Measurements from ENCODE around the gene TMEM80.
"Not testable (repeated sequence)": the region's sequence is repeated elsewhere in the genome, so short reads cannot be mapped to it uniquely, and the experiment has no call there.

The TMEM80 gene

DNA sequence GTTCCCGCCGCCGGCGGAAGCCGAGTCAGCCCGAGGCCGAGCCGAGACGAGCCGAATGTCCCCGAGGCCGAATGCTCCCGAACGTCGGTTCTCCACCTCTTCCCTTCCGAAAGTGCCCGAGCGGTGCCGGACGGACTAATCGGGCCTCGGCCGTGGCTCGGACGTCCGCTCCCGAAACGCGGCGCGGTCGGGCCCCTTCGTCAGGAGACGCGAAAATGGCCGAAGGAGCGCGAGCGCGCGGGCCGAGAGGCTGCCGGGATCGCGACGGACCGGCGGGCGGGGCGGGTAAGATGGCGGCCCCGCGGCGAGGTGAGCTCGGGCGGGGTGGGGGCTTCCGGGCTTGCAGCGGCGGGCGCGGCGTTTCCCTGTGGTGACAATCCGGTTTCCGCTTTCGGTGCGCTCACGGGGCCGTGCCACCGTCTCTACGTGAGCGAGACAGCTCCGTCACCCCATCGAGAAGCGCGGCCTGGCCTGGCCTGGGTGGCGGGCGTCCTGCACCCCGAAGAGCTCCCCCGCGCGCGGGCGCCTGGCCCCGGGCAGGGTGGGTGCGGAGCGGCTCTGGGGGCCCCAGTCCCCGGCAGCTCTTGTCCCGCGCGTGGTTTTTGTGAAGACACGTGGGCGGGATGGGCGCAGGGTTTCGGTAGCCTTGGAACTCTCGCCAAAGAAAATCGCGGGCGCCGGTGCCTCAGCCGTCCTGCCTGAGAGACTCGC is at the start of gene TMEM80:
TSS of gene TMEM80 (plus strand) at position 279 of the 711 bp plus-strand sequence. CDS start at position 291, 12 bp downstream.
- H3K4me3 ChIP-seq (ENCODE audit: low read length), result peak within 1 kb of the TSS; percentile 85
- no peak for TF ChIP-seq ZNF274 (IDR thresholded peaks at IDR 0.05; ENCODE audit: low read depth, low read length)

DNA sequence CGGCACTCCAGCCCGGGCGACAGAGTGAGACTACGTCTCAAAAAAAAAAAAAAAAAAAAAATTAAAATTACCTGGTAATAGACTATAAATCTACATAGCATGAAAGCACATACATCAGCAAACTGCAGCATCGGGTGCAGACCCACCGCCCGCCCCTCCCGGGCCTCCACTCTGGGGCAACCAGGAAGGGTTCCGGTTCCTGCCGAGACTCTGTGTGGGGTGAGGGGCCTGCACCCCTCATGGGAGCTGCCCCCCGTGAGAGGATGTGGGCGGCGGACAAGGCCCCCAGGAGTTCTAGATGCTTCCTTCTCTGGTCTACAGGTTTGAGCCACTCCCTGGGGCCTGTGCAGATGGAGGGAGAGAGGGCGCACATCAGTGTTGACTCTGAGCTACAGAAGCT is 49.4 kb upstream of the TMEM80 start:
- no peak overlapping the region for H3K4me3 ChIP-seq (ENCODE audit: low read length)
- no peak for TF ChIP-seq ZNF274 (IDR thresholded peaks at IDR 0.05; ENCODE audit: low read depth, low read length)

DNA sequence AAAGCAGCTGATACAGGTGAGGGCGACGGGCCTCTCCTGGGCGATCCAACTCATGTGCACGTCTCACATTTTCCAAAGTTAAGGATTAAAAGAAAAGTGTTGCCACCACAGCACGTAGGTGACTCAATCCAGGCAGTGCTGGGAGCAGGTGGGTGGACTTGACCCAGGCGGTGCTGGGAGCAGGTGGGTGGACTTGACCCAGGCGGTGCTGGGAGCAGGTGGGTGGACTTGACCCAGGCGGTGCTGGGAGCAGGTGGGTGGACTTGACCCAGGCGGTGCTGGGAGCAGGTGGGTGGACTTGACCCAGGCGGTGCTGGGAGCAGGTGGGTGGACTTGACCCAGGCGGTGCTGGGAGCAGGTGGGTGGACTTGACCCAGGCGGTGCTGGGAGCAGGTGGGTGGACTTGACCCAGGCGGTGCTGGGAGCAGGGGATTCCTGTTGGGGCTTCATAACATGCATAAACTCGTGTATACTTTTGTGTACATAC is 47.9 kb upstream of the TMEM80 start:
- H3K4me3 ChIP-seq (ENCODE audit: low read length), result not testable (repeated sequence)

DNA sequence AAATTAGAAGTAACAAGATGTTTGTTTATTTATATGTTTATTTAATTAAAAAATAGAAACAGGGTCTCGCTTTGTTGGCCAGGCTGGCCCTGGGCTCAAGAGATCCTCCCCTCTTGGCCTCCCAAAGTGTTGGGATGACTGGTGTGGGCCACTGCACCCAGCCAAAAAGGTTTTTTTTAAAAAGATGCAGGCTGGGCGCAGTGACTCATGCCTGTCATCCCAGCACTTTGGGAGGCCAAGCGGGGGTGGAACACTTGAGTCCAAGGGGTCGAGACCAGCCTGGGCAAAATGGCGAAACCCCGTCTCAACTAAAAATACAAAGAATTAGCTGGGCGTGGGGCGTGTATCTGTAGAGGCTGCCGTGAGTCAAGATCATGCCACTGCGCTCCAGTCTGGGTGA is 45.1 kb upstream of the TMEM80 start:
- TF ChIP-seq ZNF274 (IDR thresholded peaks at IDR 0.05; ENCODE audit: low read depth, low read length), result no peak
- no peak overlapping the region for H3K4me3 ChIP-seq (ENCODE audit: low read length)

DNA sequence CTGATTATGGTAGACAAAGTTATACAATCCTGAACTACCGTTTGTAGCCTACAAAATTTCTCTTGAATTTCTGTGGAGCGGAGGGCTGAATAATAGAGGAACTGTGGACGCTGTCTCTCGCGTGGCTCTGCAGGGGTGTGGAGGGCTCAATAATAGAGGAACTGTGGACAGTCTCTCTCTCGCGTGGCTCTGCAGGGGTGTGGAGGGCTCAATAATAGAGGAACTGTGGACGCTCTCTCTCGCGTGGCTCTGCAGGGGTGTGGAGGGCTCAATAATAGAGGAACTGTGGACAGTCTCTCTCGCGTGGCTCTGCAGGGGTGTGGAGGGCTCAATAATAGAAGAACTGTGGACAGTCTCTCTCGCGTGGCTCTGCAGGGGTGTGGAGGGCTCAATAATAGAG is 42.5 kb upstream of the TMEM80 start:
- not testable (repeated sequence) for H3K4me3 ChIP-seq (ENCODE audit: low read length)

DNA sequence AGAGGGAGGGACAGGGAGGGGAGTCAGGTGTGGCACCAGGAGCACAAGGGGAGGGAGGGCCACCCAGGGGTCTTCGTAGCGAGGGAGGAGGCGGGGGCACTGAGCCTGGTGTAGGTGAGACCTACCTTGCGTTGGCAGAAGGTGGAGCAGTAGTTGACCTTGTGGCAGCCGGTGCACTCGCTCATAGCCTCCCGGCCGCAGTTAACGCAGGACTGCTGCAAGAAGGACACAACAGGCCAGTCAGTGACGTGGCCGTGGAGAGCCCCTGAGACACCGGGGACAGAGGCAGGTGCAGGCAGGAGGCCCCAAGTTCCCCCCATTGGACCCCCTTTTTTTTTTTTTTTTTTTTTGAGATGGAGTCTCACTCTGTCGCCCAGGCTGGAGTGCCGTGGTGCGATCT is 41.8 kb upstream of the TMEM80 start:
- no peak overlapping the region for H3K4me3 ChIP-seq (ENCODE audit: low read length)
- TF ChIP-seq ZNF274 (IDR thresholded peaks at IDR 0.05; ENCODE audit: low read depth, low read length), result no peak

DNA sequence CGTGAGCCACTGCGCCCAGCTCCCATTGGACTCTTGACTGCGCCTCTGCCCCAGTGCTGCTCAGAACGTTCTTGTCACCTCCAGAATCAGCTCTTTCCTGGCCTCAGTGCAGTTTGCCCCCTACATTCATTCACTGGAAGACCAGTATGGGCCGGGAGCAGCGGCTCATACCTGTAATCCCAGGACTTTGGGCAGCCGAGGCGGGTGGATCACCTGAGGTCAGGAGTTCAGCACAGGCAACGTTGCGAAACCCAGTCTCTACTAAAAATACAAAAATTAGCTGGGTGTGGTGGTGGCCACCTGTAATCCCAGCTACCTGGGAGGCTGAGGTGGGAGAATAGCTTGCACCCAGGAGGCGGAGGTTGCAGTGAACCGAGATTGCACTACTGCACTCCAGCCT is 41.2 kb upstream of the TMEM80 start:
- not testable (repeated sequence) for H3K4me3 ChIP-seq (ENCODE audit: low read length)

DNA sequence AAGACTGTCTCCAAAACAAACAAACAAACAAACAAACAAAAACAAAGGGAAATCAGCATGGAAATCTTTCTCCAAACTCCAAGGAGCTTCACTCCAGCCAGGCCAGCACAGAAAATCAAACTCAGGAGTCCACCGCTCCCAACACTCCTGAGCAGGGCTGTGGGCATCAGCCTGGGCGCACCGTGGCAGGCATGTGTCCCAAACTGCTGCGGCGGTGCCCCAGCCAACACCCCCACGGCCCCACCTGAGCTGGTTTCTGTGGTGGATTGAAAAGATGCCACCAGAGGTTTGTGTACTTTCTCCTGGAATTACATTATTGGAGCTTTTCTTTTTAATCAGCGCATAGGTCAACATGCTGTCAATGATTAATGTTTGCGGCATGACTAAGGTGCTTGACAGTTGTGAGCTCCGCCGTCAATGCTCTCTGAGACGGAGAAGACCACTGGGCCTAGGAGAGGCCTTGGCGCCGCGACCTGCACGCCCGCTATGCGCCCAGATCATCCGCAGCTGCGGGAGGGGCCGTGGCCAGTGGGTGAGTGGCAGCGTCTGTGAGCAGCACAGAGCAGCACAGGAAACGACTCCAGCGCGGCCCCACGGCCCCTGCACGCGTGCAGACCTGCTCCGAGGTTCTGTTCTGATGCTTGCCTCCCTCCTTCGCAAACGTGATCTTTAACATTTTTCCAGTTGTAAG is 40.4 kb upstream of the TMEM80 start:
- TF ChIP-seq ZNF274 (IDR thresholded peaks at IDR 0.05; ENCODE audit: low read depth, low read length), result no peak
- no peak overlapping the region for H3K4me3 ChIP-seq (ENCODE audit: low read length)

DNA sequence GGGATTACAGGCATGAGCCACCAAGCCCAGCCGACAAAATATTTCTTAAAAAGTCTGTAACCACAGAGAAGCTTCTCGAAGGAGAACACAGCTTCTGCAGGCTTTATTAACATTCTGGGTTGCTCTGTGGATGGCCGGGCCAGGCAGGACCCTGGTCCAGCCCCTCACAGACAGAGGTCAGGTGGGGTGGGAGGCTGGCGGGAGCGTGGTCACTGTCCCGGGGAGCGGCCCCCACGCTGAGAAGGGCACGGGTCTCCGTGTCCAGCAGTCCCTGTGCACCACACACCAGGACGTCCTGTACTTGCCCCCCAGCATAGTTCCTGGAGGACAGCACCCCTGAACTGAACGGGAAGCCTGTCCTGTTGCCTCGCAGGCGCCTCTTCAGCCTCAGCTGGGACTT is 39.2 kb upstream of the TMEM80 start:
- no peak overlapping the region for H3K4me3 ChIP-seq (ENCODE audit: low read length)
- no peak for TF ChIP-seq ZNF274 (IDR thresholded peaks at IDR 0.05; ENCODE audit: low read depth, low read length)

DNA sequence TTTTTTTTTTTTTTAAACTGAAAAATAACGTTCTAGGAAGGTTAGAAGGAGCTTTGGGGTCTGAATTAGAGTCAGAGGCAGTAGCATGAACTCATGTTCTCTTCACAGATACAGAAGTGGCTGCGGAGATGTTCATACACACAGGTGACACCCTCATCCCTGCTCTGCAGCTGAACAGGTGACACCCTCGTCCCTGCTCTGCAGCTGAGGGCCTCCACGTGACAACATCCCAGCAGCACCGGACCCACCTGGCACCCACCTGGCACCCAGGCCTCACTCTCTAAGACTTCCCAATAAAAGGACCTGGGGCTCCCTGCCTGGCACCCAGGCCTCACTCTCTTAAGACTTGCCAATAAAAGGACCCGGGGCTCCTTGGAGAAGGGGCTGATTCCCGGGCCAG is 38.8 kb upstream of the TMEM80 start:
- no peak for TF ChIP-seq ZNF274 (IDR thresholded peaks at IDR 0.05; ENCODE audit: low read depth, low read length)

DNA sequence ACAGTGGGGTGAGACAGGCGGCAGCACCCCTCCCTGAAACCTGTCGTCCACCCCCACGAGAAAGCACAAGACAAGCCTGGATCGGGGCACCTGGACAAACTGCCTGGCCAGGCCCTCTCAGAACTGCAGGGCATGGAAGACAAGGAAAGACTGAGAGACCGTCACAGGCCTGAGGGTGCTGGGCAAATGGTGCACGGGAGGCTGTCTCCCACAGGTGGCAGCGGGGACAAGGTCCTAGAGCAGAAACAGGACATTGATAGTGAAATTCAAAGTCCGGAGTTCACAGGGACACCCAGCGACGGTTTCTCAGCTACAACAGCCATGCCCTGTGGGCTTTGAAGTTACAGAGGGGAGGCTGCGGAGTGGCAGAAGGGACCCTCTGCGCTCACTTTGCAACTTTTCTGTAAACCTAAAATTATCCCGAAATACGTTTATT is 37.9 kb upstream of the TMEM80 start:
- no peak overlapping the region for H3K4me3 ChIP-seq (ENCODE audit: low read length)
- no peak for TF ChIP-seq ZNF274 (IDR thresholded peaks at IDR 0.05; ENCODE audit: low read depth, low read length)

More for the DNA sequence above, 38.8 kb upstream of the TMEM80 start:
- H3K4me3 ChIP-seq (ENCODE audit: low read length), result no peak overlapping the region

DNA sequence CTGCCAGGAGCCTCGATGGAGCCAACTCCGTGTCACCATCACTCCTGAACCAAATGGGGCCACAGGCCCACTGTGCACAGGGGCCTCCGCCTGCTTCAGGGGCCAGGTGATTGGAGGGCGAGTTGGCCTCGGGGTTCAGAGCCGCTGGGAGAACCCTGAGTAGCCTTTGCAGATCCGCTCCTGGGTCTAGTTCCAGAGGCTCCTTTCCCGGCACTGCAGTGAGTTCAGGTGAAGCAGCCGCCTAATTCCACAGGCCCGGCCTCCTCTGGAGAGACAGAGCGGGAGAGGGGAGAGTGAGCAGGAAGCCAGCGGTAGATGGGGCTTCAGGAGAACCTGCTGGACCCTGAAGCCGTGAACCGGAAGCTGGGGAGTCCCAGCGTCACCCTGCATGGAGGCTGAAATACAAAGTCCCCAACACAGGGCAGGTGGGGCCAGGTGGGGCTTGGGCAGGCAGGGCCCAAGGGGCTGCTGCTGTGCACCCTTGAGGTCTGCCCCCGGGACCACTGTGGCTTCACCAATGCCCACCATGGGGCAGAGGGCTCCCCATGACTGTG is 36.0 kb upstream of the TMEM80 start:
- no peak for TF ChIP-seq ZNF274 (IDR thresholded peaks at IDR 0.05; ENCODE audit: low read depth, low read length)
- no peak overlapping the region for H3K4me3 ChIP-seq (ENCODE audit: low read length)

DNA sequence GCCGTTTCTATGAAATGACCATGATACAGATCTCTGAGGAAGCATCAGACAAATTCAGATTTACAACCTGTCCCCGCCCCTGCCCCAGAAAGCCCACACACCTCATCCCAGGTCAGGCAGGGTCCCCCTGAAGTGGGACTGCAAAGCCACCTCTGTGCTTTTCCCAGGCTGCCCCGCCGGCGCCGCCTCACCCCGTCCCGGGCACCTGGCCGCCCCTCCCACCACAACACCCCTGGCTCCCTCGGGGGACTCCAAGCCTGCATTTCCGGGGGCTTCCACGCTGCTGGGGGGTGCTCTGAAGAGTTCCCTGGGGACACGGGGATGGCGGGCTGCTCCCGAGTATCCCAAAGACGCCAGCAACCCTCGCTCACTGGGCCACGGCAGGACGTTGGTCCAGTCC is 35.3 kb upstream of the TMEM80 start:
- TF ChIP-seq ZNF274 (IDR thresholded peaks at IDR 0.05; ENCODE audit: low read depth, low read length), result no peak
- H3K4me3 ChIP-seq (ENCODE audit: low read length), result no peak overlapping the region

DNA sequence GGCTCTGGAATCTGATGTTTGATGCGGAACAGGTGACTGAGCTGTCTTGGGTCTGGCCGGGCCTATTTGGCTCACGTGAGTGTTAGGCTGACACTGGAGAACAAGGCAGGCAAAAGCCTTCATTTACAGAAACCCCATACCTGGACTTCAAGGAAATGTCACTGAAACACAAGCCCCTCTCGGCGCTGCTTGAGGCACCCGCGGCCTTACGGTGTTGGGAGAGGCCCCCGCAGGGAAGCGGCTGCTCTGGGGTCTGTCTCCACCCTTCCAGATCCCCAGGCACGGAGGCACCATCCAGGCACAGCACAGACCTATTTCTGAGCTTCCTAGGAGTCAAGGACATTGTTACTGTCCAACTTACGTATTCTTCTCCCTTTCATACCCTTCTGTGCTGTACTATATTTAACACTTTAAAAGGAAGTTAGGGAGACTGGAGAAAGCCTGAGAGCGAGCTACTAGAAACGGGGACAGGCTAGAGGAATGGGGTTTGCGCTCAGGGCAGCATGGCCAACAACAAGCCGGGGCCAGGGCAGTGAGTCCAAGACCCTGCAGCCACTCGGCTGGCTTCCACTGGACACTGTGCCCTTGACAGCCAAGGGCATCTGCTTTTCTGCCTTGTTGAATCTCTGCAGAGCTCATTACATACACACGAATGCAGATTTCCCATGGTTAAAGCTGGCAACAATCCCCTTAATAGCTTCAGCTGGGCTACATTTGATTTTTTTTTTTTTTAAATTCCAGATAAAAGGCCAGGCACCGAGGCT is 34.8 kb upstream of the TMEM80 start:
- no peak for TF ChIP-seq ZNF274 (IDR thresholded peaks at IDR 0.05; ENCODE audit: low read depth, low read length)
- no peak overlapping the region for H3K4me3 ChIP-seq (ENCODE audit: low read length)
